ENCODE measurements around the gene GNG2.

GRCh38 chr14:52014601-52015267 is 154.3 kb downstream of the GNG2 start:
- TF ChIP-seq EZH2 (IDR thresholded peaks at IDR 0.05; ENCODE audit: borderline replicate concordance): no peak
- no peak for TF ChIP-seq CTCF (IDR thresholded peaks at IDR 0.05; ENCODE audit: poor library complexity)
- no peak for TF ChIP-seq EZH2phosphoT487 (IDR thresholded peaks at IDR 0.05; ENCODE audit: low read depth, severe bottlenecking, unreplicated experiment)

All from hepatocyte (in vitro differentiated cells).